Esophagus squamous epithelium (tissue), 4 donors: ENCODE measurements around the gene EFCAB8.

Source experiments
- CTCF ChIP-seq, 6 experiments: fragments of 450-650 bp in 4 of 6; fragments of 200-600 bp in 2 of 6; sonication (generic) in 2 of 6; IDR thresholded peaks; one replicate each; pipeline ENCODE4 v1.5.1; 2016 to 2019; ENCODE audit warnings: antibody characterized with exemption in 6 of 6, mild to moderate bottlenecking in 4 of 6, moderate library complexity in 4 of 6
- POLR2A ChIP-seq, 4 donors: fragments of 450-650 bp; IDR thresholded peaks; one replicate each; pipeline ENCODE4 v1.6.1; 2017; ENCODE audit warnings: antibody characterized with exemption in 4 of 4, mild to moderate bottlenecking in 4 of 4, moderate library complexity in 3 of 4

- TF ChIP-seq POLR2A (IDR thresholded peaks at IDR 0.05) (no peak), CTCF (IDR thresholded peaks at IDR 0.05) (no peak)
These were observed 11.9 kb upstream of the EFCAB8 start for GRCh38 chr20:32846852-32847251.
